Hematopoietic multipotent progenitor cell treated with erythropoietin and hydrocortisone succinate and interleukin-3 and kit ligand, for 15 days (in vitro differentiated cells): ENCODE measurements around the gene UNC5B.

Experiments used
- DNase-seq: peaks from one replicate; pipeline ENCODE4 v3.0.0-alpha.2; 2015; ENCODE audit warnings: low spot score

Gene UNC5B

DNA sequence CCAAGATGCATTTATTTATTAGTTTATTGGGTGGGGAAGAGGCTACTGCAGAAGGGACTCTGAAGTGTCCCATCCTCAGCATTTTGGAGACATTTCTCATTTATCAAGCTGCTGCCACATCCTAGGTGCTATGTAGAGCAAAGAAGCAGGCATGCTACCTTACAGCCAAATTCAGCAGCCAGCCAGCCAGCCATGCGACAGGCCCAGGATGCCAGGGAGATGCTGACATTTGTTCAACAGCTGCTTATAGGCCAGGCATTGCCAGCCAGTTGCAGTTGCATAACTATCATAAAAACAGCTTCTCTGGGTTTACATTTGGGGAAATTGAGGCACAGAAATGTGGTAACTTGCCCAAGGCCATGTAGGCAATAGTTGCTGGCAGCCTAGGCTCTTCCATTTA is 109.0 kb downstream of the UNC5B start:
- DNase-seq, result no peak

- peak; percentile 28 for DNase-seq
Measured at GRCh38 chr10:71323407-71323806, 111.0 kb downstream of the UNC5B start.

DNA sequence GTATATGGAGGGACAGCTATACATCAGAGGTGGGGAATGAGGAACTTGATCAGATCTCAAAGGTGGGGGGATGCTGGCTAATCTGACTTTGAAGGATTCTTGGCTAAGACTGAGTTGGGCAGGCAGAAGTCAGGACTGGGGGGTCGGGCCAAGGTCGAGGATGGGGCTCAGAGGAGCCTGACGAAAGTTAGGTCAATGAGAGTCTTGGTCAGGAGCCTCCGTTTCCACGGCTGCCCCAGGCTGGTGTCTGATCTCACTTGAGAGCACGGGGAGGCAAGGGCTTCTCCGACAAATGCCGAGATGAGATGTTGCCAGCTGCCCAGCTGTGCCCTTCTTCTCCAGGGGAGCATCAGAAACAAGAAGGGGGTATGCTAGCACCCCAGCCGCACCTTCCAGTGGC is 112.4 kb downstream of the UNC5B start:
- no peak for DNase-seq

DNA sequence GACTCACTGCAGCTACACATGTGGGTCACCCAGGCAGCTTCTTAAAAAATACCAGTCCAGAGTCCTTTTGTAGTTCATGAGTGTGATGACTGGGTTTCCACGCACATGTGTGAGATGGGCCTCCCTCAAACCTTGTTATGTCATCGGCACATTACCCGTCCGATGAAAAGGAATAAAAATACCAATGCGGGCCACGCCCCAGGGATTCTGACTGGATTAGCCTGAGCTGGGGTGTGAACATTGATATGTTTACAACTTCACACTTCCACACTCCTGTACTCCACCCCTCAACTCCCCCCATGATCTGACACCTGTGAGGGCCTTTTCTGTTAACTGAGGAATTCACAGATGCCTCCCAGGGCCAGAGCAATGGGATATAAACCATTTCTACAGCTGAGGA is 112.9 kb downstream of the UNC5B start:
- no peak for DNase-seq

GRCh38 chr10:71326464-71326881 is 114.1 kb downstream of the UNC5B start:
- no peak for DNase-seq

- DNase-seq, result no peak
Measured at GRCh38 chr10:71330789-71331404, 118.5 kb downstream of the UNC5B start.

DNA sequence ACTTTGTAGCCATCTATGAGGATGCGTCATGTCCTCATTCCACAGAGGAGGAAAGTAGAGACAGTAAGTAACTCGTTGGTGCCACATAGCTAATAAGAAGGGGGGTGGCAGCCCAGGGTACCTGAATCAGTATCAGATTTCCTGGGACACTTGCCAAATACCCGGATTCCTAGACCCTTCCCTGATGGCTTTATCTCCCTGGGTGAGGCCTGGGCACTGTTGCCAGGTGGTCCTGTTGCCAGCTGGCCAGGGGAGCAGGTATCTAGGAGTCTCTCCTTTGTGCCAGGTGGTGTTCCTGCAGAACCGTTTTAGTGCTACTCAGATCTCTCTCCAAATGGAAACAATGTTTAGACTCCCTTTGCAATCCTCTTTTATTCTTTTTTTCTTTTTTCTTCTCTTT is 119.4 kb downstream of the UNC5B start:
- DNase-seq, result no peak

GRCh38 chr10:71332466-71332865 is 120.1 kb downstream of the UNC5B start:
- no peak for DNase-seq

DNA sequence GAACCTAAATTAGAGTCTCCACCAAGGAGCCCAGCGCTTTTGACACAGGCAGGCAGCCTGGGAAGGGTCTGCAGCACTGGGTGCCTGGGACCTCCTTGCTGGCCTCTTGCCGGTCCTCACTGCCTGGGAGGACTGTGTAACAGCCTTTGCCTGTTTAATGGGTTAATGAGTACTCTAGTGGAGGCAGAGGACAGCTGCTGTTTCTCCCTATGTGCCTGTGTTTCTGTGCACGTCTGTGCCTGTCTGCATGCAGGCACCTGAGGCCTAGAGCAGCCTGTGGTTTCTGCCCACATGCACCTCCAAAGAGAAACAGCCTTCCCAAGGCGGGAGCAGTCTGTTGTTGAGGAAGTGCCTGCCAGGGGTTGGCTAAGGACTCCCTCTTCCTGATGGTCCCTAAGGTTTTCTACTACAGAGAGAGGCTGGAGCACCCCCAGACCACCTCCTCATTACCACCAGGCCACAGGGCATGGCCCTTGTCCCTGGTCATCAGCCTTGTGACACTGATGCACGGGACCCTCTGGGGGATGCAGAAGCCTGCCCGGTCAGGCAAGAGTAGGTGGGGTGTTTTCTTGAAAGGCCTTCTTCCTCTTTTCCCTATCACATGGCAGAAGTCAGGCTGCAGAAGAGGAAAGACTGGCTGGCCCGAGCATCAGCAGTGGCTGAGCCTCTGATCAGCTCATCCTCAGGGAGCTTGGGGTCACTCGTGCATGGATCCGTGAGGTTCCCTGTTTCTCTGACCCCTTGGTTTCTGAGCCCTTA is 120.9 kb downstream of the UNC5B start:
- no peak for DNase-seq

DNA sequence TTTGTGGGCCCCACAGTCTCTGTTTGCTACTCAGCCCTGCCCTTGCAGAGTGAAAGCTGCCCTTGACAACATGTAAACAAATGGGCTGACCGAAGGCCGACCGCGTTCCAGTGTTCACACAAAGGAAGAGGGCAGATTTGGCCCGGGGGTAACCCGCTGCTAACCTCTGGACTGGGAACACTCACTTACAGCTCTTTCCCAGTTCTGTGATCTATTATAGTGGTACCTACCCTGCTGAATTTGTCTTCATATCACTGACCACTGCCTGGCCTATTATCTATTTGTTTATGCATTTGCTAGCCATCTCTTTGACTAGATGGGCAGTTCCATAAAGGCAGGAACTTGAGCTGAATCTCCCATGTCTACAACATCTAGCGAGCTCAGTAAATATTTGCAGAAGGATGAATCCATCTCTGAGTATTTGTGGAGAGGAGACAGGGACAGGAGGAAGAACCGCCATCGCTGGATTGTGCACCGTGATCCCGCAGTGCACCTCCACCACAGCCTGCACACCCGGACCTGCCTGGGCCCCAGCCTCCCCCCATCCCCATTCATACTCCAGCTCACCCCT is 121.9 kb downstream of the UNC5B start:
- no peak for DNase-seq

DNA sequence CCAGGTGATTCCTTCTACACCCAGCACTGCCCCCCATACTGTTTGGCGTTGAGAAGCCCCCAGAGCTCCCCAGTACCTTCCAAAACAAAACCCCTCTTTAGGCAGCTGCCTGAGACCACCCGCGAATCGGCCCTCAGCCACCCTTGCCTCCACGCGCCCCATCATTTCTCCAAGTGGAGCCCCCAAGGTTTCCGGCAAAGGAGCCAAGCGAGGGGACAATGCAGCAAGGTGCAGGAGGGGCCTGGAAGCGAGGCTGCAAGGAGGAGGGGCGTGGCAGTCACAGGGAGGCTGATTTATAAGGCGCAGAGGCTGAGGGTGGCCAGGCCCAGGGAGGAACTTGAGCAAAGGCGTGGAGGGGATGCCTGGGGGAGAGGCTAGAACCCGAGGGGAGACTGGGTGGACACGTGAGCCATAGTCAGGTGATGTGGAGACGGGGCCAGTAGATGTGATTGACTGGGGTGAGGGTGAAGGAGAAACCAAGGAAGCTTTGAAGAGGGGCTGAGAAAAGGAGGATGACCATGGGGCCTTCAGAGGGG is 122.9 kb downstream of the UNC5B start:
- no peak for DNase-seq

DNA sequence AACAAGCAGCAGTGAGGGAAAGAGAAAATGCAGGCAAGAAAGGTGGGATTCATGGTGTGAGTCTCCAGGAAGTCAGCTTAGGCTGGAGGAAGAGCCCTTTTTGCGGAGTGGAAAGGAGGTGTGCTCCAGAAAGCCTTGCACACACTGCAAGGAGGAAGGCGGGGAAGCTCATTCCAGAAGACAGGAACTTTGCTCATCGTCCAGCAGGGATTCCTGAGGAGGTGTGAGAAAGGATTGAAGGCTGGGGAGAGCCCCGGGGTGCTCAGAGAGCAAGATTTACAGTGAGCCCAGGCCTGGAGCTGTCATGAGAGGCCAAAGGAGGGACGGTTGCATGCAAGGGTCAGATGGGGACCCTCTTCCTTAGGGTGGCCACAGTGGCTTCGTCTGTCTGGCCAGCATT is 124.3 kb downstream of the UNC5B start:
- DNase-seq, result no peak

- no peak for DNase-seq
Measured at GRCh38 chr10:71337219-71337701, 124.9 kb downstream of the UNC5B start.

DNA sequence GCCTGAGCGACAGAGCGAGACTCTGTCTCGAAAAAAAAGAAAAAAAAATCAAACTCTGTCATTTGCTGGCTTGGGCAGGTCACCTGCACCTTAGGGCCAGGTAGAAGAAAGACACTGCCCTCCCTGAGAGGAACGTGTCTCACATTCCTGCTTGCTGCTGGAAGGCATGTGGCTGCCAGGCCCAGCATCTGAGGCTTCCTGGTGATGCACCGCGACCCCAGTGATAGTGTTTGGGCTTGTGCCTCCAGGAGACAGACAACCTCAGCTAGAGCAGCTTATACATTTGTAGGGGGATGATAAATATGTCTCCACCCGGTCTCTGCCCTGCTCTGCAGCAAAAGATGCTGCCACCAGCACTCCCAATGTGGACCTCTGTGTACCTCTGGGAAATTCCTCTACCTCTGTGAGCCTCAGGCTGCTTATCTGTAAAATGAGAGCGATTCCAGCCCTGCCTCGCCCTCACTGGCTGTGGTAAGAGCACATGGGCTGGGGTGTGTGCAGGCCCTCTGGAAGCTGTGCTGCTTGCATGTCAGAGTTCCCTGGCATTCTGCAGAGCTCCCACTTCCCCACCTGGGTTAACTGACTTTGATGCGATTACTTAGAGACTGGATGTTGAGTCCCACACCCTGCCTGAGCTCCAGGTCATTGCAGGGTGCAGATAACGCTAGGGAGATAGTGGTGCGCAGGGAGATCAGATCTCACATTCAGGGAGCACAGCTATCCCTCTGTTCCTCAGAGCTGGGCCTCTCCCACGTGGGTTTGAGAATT is 126.5 kb downstream of the UNC5B start:
- no peak for DNase-seq

DNA sequence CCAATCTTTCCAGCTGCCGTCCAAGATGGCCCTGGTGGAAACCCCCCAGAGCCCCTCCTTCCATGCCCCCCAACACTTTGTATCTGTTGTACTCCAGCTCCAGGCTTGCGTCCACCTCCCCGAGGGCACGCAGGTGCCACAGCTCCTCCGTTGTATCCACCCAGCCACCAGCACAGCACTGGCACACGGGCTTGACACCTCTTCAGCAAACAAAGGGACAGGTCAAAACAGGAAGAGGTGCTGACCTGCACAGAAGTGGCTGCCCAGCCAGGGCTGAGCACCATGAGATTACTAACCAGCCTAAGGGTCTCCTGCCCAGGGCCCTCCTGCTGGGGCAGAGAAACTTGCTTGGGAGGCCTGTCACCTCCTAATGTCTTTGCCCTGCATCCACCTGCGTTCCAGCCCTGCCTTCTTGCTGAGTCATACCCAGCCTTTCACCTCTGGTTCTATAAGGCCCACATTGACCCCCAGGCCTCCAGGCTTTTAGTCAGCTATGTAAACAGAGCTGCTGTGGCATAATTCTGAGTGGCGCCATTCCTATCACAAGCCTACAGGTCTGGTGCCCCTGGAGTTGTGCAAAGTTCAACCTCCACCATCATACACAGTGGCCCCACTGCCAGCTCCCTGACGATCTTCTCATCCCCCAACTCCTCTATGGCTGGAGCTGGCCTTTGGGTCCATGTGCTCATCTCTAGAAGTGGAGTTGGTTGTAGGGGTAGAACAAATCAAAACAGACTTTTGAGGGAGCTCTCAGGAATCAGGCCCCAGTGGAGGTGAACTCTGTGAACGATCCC is 127.6 kb downstream of the UNC5B start:
- DNase-seq, result no peak

DNA sequence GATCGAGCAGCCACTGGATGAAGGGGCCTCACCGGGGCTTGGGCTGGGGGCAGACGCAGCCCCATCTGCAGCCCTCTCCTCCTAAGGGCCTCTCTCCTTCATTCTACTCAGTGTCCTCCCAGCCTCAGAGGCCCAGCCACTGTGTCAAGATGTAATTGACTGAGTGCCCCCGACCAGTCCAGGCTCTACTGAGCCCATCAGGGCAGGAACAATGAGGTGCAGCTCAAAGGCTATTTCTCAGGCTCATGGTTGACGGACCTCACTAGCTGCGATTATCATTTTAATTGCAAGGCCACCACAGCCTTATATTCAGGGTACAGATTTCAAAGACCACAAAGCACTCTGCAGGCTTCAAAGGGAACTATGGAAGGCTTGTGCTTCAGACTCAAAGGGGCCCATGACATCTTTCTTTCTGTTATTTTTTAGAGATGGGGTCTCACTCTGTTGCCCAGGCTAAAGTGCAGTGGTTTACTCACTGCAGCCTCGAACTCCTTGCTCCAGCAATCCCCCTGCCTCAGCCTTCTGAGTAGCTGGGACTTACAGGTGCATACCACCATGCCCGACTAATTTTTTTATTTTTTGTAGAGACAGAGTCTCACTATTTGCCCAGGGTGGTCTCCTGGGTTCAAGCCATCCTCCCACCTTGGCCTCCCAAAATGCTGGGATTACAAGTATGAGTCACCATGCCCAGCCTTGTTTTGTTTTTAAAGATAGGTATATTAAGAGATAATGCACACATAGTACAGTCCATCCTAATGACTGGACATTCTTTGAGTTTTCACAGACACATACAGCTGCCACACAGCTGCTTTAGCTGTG is 130.4 kb downstream of the UNC5B start:
- no peak for DNase-seq

- no peak for DNase-seq
Measured at GRCh38 chr10:71343392-71343773, 131.0 kb downstream of the UNC5B start.

DNA sequence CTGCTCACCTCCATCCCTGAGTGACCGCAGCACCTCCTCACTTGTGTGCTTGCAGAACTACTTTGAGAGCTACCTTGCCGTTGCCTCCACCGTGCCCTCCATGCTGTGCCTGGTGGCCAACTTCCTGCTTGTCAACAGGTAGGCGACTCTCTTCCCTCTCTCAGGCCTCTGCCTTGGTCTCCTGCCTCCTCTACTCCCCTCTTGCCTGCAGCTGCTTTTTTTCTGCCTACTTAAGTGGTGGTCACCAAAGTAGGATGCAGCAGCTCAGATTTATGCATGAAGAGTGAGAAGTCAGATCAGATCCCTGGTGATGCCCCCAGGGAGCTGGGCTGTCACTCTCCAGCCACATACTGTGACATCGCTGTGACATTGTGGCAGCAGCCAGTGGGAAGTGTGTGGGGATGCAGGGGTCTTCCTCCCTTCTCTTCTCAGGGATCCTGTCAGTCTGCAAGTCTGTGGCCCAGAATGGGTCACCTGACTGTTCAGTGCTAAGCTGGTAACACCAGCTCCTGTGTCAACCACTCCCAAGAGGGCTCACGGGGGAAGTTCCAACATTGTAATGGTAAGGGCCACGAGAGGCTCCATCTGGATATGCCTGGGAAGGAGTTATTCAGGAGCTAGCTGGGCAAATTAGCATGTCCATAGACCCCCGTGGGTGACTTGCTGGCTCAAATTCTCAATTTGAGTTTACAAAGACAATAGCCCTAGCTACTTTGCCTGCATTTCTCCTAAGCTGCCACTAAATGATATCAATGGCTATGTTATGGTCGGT is 132.0 kb downstream of the UNC5B start:
- no peak for DNase-seq

DNA sequence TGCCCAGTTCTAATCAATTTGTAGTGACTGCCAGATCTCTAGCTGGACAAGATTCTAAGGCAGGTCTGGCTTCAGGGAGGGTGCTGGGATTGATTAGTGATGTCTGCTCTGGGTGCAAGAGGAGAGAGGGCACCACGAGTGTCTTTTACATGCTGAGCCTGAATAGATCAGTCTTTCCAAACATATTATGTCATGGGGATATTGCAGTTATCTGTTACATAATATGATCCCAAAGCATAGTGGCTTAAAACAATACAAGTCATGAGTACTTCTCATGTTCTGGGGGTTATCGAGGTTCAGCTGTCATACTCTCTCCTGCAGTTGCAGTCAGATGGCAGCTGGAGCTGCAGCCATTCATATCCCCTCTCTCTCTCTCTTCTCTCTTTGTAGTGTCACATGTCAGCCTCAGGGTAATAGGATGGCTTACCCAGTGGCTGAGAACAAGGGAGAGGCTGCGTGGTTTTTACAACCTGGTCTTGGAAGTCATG is 132.7 kb downstream of the UNC5B start:
- no peak for DNase-seq

GRCh38 chr10:71345694-71346093 is 133.3 kb downstream of the UNC5B start:
- no peak for DNase-seq
